CMK (cell line): Measurements from ENCODE around the gene FADS3.

Experiments
- DNase-seq: peaks from one replicate; pipeline ENCODE4 v3.0.0-alpha.2; 2010; ENCODE audit warnings: low read depth

The FADS3 gene

DNA sequence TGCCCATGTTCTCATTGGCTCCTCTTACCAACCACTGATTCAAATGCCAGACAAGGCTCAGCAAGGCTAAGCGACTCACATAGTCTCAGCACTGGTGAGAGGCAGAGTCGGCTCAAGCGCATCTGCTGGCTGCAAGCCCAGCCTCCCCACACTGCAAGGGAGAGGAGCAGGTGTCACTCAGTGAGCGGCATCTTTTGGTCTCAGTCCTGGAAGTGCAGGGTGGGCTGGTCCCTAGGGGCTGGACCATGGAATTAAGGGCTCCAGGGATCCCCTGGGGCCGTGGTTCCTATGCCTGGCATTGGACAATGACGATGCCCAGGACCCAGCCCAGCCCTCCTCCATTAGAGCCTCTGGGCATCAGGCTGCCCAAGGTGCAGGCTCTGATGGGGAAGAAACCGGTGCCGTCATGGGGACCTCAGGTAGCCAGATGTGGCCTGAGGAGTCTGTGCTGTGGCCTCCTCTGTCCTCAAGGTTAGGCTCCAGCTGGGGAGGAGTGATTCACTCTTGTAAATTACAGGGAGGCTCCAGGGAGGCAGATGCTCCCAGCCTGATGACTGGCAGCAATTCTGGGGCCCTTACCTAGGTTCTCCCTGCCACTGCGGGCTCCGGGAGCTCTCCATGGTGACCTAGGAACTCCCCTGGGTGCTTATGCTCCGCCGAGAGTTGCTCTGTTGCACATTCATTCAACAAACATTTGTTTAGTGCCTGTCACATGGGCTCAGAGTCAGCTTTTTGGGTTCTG is 35.2 kb downstream of the FADS3 start:
- DNase-seq, result no peak

DNA sequence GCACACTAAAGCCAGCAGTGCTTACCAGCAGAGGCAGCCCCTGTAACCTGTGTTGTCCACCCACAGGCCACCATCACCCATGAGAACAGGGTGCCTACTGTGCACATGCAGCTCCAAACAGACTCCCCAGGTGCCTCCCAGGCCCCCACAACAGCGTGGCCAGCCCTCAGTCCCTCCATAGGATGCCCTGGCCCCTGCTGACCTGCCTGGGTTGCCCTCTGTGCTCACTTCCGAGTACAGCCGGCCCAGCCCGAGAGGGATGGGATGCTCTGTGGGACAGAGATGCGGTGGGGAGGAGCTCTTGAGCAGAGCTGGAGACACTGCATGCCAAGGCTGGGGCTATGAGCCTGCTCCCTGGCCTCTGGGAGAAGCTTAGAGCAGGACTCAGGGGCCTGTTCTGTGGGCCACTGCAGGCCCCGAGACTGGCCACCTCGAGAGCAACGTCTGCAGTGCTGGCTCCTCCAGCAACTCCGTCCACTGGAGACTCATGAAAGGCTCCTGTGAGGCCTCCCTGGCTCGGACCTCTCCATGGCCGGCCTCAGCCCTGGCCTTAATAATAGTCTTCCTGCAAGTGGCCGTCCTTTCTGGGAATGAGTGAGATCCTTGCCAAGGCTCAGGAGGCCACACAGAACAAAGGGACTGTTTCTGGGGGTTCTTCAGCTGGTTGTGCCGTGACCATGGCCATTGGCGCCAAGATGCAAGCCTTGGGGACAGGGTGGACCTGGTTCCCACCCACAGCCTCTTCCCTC is 36.2 kb downstream of the FADS3 start:
- no peak for DNase-seq

DNA sequence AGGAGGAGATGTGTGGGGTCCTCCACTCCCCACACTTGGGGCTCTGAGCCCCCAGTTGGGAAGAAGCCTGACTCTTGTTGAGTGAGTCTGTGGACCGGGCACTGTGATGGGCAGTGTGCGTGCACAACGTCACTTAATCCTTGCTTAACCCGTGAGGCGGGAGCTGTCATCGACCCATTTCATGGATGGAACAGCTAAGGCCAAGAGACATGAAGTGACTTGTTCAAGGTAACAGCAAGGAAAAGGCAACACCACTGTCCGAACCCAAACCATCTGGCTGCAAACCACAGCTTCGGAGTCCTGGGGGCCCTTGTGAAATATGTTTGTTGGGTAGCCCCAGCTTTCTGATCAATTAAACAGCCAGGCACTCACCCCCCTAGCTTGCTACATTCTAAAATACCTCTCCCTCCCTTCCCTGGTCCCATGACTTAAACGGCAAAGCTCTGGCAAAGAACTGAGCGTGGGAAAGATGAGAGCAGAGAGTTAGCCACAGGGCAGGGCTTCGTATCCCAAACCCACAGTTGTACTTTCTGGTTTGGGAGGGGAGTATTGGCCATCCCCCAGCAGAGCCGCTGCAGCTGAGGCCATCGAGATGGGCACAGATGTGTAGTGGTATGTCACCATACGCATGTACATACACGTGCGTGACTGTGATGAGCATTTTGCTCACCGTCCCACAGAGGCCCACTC is 37.0 kb downstream of the FADS3 start:
- no peak for DNase-seq

DNA sequence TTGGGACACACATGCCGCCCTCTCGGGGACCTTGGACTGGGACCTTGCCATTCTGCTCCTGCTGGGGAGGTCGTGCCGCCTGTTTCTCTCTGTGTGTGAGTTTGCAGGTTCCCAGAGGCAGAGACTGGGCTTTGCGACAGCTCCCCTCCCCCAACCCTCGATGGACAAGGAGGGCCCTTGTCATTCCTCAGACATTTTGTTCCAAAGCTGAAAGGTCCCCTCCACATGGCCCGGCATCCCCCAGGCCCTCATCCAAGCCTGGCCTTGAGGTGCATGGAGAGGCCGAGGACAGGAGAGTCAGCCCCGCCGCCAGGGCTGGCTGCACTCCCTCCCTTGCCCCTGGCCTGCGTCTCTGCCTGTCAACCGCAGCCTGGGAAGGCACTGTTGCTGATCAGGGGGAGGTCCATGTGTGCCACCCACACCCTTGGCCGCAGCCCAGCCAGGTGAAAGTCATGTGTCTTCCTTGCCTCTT is 37.6 kb downstream of the FADS3 start:
- no peak for DNase-seq

DNA sequence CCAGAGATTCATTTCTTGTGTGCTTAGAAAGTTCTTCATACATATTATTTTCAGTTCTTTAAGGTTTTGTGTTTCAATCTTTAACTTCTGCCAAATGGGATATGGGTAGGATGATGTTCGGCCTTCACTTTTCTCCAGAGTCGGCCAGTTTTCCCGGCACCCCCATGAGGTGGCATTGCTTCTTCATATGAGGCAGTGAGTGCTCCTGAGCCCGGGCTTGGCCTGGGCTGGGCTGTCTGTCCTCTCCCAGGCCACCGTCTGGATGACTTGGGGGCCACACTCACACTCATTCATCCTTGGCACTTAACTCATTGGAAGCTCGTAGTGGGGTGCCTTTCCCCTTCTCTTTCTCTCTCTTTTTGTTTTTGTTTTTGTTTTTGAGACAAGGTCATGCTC is 39.4 kb downstream of the FADS3 start:
- no peak for DNase-seq

DNA sequence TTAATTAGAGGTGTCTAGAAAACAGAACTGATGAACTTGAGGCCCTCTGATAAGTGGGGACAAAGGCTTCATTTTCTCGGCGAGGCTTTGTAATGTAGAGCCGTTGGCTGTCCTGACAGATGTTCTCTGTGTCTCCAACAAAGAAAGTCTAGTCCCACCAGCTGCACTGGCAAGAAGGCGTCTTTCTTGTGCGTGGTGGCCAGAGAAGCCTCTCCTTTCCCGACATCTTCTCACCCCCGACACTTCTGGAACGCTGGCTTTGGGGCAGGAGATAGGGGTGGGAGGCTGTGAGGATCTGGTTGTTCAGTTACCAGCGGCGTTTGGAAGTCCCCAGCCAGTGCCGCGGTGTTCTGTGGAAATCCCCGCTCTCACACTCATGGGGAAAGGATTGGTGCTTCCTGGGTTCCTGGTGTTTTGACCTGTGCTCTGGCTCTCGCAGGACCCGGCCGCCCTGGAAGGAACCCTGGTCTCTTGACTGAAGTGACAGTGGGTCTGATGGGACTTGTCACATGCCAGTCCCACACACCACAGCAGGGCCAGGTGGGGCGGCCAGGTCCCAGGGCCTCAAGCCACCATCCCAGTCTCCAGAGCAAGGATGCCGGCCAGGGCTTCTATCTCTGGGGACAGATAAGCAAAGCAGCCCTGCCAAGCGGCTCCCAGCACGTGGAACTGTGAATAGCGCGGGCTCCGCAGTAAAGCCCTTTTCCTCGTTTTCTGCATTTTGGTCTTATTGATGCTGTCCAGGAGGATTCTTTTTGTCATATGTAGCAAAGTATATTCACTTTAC is 40.0 kb downstream of the FADS3 start:
- no peak for DNase-seq

DNA sequence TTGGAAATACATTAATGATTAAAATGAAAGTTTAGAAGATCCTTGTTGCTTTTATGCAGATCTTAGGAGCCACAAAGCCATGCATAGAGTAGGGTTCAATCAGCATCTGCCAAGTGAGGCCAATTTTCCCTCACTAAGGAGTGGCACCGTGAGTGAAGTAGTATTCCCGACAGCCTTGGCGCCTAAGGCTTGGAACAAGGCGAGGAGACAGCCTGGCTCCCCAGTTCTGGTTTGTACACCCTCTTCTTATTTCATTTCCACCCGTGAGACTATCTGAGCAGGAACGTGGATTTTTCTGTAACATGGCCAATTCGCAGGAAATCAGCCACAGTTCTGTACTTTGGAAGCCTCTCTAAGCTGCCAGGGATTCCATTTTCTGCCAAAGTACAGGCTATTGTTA is 40.7 kb downstream of the FADS3 start:
- DNase-seq, result no peak

DNA sequence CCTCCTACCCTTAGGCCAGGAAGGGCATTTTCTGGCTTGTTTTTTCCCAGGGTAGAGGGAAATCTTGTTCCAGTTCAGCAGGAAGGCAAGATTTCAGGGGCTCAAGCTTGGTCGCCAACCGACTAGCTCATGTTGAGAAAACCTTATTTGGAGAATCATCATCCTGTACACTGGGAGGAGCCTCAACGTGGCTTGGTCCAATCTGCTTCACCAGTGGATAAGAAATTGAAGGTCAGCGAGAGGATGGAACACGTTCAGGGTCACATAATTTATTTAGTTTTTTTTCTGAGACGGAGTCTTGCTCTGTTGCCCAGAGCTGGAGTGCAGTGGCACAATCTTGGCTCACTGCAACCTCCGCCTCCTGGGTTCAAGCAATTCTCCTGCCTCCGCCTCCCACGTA is 42.7 kb downstream of the FADS3 start:
- no peak for DNase-seq

DNA sequence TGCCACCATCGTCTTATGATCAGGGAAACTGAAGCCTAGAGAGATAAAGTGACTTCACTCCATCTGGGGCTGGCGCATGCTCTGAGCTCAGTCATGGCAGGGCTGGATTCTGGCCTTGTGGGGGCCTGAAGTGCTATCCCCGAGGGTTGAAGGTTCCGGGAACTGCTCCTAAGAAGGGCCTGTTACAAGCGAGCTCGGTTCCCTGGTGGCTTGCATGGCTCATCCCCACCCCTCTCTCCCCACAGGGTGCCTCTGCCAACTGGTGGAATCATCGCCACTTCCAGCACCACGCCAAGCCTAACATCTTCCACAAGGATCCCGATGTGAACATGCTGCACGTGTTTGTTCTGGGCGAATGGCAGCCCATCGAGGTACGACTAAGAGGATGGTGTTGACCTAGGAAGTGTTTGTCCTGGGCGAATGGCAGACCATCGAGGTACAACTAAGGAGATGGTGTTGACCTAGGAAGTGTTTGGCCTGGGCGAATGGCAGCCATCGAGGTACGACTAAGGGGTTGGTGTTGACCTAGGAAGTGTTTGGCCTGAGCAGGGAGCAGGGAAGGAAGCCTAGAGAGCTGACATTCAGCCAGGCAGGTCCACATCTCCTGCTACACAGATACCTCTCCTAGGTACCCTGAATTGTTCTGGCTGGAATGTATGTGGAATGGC is 43.3 kb downstream of the FADS3 start:
- no peak for DNase-seq

DNA sequence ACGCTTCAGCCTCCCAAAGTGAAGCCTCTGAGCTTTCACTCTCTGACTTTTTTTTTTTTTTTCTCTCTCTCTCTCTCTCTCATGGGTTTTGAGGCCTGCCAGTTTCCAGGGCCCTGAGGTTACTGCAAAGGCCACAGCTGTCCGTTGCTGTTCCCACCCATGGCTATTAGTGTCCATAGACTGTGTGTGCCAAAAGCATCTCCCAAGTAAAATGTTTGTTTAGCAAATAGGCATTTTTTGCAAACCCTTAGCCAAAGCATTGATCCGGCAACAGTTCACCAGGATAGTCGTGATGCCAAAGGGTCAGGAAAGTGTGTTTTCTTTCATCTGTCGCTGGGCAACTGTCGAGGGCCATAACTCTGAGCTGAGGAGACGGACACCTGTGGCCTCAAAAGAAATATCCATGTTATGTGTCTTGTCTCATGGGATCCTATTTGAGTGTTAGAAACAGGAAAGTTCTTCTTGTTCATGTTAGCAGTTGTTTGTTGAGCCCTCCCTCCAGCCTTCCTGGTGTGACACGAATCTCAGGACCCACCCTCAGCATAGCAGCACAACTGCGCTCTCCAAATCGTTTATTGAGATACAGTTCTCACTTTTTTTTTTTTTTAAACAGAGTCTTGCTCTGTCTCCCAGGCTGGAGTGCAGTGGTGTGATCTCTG is 44.9 kb downstream of the FADS3 start:
- DNase-seq, result no peak

DNA sequence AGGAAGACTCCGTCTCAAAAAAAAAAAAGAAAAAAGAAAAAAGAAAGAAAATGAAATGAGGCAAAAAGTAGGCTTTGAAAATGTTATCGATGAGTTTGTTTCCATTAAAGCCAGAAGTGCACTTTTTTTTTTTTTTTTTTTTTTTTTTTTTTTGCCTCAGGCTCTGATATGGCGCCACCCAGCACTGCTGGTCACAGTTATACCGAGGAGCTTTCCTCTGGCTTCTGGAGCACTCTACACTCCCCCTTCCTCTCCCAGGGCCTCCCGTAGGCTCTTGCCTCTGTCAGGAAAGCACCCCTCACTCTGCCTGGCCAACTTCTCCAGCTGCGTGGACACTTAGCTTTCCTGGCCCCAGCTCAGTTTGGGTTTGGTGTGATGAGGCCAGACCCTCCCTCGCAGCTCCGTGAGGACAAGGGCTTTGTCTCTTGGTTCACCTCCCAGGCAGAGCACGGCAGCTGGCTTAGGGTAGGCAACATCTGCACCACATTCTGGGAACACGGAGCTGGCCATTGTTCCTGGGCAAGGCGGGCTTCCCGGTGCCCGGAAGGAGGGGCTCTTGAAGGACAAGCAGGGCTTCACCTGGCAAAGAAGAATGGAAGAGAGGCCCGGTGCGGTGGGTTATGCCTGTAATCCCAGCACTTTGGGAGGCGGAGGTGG is 46.3 kb downstream of the FADS3 start:
- no peak for DNase-seq

DNA sequence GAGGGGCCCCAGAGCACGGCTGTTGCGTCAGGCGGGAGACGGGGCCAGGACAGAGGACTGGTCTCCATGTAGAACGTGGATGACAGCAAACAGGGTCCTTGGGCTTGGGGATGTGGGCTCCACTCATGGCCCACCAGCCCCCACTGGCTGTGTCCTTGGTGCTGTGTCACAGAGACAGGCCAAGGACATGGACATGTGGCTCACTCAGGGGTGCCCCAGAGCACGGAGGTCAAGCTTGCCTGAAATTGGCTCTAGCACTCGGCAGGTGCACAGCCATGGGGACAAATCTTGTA is 48.9 kb downstream of the FADS3 start:
- DNase-seq, result no peak

DNA sequence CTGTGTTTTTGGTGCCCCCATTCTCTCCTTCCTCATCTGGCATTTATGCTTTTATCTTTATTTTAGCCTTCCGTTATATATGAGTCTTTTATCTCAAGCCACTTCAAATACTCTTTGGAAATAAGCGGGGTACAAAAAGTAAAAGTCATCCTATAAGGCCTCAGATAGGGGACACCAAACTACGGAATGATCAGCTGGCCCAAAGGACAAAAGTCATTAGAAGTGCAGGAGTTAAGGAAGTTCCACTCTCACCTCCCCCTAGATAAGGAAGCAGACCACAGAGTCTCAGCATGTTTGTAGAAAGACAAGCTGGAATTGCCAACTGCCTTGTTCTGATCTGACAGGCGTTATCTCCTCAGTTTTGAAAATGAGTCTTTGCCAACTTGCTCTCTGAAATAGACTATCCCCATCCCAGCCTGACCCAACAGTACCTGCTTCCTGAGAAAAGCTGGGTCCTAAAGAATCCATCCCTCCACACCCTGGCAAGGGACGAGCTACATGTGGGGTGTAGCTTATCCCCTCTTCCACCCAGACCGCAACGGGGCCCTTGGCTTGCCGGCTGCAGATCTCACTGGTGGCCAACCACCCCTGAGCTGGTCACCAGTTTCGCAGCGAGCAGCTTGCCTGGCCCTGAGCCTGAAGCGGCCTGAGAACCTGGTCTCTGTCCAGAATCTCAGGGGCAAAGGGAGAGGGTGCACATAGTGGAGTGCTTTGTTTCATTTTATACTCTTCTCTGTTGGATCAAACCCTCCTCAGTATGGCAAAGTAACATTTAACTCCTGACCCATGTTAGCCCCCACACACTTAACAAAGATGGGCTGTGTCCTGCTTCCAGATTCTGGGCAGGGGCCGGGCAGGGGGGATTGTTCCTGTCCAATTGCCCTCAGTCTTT is 49.5 kb downstream of the FADS3 start:
- peak; percentile 90 for DNase-seq

DNA sequence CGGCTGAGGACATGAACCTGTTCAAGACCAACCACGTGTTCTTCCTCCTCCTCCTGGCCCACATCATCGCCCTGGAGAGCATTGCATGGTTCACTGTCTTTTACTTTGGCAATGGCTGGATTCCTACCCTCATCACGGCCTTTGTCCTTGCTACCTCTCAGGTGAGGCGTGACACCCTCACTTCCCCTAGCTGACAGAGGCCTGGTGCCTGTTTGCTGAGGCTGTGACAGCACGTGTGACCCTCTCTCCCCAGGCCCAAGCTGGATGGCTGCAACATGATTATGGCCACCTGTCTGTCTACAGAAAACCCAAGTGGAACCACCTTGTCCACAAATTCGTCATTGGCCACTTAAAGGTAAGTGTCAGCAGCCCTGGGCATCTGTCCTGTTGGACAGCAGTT is 51.0 kb downstream of the FADS3 start:
- no peak for DNase-seq

DNA sequence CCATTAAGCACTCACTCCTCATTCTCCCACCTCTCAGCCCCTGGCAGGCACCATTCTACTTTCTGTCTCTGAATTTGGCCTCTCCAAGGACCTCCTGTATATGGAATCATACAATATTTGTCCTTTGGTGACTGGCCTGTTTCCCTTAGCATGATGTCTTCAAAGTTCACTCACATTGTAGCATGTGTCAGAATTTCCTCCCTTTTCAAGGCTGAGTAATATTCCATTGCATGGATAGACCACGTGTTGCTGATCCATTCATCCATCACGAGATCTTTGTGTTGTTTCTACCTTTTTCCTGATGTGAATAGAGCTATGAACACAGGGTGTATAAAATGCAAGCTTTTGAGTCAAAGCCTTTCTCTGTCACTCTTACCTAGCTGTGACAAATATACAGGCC is 51.6 kb downstream of the FADS3 start:
- no peak for DNase-seq

DNA sequence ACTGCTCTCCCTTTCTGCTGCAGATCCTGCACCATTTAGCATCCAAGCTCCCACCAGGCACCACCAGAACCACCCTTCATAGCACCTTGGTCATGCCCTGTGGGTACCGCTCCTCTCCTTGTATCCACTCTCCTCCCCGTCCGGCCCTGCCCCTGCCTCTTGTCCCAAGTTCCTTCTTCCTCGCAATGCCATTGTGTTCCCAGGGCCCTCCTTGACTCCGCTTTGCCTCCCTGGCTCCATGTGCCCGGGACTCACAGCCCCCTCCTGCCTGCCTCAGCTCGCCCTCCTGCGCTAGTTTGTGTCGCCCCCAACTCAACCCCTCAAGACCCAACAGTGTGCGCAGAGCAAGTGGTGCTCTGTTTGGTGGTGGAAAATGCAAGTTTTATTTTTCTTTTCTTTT is 52.4 kb downstream of the FADS3 start:
- no peak for DNase-seq

DNA sequence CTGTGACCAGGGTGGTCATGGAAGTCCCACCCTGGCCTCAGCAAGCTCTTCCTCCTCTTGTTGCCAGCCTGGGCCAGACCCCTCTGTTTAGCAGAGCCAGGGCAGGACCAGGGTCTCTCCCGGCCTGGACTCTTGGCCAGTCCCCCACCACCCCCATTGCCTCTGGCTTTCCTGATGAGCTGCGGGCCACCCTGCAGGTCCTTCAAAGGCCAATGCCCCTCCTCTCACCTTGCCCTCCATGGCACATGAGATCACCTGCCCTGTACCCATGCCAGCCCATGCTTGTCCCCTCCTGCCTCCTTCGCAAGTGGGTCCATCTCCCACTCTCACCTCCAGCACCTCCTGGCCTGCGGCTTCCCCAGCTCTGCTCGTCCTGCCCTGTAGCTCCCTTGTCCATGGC is 52.8 kb downstream of the FADS3 start:
- no peak for DNase-seq

DNA sequence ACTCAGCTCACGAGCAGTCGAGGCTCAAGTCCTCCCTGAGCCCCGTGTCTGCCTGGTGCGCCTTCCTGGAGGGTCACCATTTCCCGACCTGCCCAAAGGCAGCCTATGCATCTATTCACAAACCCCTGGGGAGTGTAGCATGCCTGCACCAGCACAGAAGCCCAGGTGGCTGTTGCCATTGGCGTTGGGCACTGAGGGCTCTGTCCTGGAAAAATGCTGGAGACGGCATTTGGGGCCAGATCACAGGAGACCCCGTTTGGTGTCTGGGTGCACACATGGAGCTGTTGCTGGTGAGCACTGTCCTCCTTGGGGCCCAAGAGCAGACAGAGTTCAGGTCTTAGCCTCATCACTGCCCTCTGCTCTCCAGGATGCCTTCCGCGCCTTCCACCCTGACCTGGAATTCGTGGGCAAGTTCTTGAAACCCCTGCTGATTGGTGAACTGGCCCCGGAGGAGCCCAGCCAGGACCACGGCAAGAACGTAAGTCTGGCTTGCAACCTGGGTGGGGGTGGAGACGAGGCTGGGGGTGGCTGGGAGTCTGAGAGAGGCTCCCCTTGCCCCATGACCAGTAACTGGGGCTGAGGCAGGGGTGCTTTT is 53.8 kb downstream of the FADS3 start:
- no peak for DNase-seq

DNA sequence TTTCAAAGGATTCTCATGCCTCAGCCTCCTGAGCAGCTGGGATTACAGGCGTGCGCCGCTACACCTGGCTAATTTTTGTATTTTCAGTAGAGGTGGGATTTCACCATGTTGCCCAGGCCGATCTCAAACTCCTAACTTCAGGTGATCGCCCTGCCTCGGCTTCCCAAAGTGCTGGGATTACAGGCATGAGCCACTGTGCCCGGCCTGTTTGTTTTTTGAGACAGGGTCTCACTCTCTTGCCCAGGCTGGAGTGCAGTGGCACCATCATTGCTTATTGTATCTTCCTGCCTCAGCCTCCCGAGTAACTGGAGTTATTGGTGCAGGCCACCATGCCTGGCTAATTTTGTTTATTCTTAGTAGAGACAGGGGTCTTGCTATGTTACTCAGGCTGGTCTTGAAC is 55.2 kb downstream of the FADS3 start:
- DNase-seq, result no peak
